GM21576 (cell line): ENCODE data around the gene GATAD2A.
"Not testable (repeated sequence)": the region's sequence is repeated elsewhere in the genome, so short reads cannot be mapped to it uniquely, and the experiment has no call there.

ENCODE experiments used
- ATAC-seq: cut with Tn5 transposase; IDR thresholded peaks from one replicate; pipeline ENCODE4 v1.9.1; 2021; ENCODE audit warnings: mild to moderate bottlenecking, moderate library complexity; ENCODE audit not compliant: unreplicated experiment

The GATAD2A gene

GRCh38 chr19:19463348-19464117, 58.1 kb downstream of the GATAD2A start:
- no peak for ATAC-seq

- no peak for ATAC-seq
Observed at GRCh38 chr19:19464339-19465098, 59.0 kb downstream of the GATAD2A start.

DNA sequence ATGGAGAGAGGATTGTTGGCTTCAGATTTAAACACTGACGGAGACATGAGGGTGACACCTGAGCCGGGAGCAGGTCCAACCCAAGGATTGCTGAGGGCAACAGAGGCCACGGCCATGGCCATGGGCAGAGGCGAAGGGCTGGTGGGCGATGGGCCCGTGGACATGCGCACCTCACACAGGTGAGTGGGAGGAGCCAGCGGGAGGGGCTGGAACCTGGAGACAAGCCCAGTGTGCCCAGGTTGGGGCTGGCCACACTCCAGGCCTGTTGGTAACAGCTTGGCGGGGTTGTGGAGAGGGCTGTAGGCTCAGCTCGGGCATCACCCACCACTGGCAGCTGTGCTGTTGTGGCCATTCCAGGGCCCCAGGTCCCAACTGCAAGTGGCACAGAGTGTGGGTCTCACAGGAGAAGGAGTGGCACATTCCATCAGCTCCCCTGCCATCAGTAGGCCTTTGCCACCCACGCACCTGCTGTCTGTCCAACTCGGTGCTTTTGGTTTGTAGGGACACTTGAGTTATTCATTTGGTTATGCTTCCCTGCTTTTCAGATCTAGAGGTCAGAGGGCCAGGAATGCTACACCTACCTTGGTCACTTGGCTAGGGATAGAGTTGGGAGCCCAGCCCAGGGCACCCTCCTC, 60.1 kb downstream of the GATAD2A start:
- no peak for ATAC-seq

DNA sequence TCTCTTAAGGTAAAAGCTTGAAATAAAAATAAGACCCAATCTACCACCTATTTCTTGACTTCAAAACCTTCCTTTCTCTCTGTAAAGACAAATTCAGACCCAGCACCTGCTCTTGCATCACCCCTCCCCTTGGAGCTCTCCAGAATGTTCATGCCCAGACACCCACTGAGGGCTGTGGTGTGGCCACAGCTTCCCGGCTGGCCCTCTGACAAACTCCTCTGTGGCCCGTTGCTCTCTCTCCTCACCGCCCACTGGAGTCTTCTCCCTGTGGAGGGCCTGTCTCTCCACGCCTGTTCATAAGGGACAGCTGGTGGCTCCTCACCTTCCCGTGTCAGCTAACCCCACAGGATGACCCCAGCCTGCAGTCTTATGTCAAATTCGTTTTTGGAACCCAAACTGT, 60.7 kb downstream of the GATAD2A start:
- ATAC-seq: no peak

DNA sequence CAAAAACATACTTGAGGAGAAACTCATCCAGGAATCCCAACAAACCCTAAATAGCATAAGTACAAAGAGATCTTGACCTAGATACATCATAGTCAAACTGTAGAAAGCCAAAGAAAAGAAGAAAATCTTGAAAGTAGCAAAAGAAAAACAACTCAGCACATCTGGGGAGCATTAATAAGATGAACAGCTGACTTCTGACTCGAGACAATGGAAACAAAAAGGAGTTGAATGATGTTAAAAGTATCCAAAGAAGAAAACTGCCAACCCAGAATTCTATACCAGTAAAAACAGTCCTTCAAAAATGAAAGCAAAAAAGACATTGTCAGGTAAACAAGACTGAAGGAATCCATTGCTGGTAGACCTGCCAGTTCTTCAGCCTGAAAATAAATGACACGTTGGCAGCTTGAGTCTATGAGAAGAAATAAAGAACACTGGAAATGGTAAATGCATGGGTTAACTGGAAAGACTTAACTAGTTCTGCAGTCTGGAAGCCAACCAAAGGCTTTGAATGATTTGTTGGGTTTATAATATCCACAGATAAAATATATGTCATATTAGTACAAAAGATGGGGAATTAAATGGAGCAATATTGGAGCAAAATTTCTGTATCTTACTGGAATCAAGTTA, 63.1 kb downstream of the GATAD2A start:
- ATAC-seq: no peak

GRCh38 chr19:19470579-19470978, 65.1 kb downstream of the GATAD2A start:
- no peak for ATAC-seq

GRCh38 chr19:19471682-19472081, 66.2 kb downstream of the GATAD2A start:
- ATAC-seq: no peak

- ATAC-seq: not testable (repeated sequence)
Observed at GRCh38 chr19:19472106-19472505, 66.6 kb downstream of the GATAD2A start.

DNA sequence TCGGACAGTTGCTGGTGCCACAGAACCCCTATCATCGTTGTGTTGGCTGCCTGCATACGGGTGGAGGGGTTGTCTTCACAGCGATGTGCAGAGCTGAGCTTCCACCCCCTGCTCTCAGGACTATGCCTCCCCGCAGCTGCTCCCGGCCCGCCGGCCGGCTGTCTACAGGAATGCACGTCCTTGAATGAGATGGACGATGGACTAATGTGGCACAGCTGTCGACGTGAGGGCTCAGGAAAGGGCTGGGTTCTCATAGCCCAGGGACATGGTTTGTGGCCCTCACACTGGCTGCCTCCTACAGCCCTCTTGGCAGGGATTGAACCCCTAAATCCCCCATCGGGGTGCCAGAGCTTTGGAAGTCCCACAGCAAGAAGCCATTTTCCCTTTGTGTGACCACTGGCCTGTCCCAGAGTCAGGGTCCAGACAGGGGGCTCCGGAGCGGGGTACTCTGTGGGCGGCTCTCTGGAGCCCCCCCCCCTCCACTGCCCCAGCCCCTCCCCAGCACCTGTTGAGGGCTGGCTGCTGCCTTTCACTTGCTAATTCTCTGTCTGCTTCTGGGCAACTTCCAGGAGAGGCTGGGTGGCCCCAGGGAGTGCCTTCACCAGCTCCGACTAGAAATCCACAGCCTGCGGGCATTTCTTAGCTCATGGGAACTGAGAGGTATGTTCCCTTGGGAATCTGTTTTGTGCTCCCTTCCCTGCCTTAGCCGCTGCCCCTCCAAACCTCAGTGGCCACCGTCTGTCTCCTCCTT, 69.7 kb downstream of the GATAD2A start:
- no peak for ATAC-seq

DNA sequence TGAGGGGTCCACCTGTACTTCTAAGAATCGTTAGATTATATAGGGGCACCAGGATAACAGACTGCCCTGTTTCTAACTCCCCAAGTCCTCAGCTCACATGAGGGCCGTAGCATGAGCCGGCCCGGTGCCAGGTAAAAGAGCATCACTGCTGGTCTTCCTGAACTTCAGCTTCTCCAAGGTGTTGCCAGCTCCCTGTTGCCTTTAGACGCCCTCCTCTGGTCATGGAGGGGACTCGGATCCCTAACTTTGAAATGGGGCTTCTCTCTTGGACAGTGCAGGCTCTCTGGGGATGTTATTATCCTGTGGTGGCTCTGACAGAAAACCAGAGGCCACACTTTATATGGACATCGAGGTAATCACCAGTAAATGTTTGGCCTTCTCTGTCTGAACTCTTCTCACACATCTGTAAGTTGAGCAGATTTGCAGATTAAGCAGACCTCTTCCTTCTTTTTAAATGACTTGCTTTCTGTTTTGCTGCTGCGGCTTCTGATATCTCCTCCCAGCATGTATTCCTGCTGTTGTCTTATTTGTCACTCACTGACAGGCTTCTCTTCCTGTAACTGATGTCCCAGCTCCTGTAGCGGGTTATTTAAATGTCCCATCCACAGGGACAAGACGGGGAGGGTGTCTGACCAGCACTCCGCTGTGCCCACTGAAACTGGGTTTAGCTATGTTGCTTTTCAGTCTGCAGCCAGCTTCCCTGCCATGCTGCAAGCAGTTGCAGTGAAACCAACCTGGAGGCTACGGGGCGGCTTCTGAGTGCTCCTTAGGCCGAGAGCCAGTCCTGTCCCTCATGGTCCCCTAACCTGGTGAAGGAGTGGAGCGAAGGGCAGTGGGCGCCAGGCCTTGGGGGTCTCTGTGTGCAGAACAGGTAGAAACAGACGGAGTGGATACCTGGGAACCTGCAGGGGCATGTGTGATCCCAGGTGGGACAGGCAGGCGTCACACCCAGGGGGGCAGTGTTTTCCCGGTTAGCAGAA, 70.7 kb downstream of the GATAD2A start:
- ATAC-seq: no peak

DNA sequence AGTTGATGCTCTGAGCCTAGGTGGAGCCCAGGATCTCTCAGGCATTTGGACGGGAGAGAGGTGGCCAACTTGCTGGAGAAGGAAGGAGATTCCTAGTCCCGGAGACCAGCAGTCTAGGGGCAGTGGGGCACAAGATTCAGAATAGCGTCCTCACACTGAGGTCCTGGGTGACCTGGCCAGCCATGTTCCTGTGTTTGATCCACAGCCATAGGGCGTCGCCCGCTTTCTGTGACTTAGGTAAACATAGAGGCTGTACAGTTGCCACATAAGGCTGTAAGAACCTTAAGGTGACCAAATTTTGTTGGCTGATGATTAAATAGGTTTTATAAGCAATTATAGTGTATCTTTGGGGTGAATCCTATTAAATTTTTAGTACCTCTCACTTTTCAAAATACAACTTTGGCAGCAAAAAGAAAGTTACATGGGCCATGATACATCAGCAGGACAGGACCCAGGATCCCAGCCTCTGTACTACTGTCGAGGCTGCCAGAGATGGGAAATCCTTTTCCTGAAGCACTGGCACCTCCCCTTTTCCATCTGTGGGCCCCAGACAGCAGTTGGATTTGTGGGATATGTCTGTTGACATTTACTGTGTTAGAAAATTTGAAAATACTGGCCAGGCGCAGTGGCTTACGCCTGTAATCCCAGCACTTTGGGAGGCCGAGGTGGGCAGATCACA, 72.4 kb downstream of the GATAD2A start:
- ATAC-seq: no peak

DNA sequence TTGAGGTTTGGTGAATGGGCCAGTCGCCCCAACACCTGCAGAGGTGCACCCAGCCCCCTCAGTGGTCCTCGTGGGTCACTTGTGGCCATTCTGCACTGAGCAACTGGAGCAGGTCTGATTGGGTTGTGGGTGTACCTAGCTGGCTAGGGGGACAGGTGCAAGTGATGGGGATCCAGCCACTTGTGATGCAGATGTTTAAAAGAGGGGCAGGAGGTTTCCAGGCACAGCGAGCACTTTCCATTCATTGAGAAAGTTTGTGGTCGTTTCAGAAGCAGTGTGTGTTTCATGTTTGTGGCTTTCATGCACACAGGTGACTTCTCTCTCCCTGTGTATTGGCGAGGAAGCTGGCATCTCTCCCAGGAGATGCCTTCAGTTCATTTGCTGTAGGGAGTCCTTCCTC, 75.2 kb downstream of the GATAD2A start:
- no peak for ATAC-seq

DNA sequence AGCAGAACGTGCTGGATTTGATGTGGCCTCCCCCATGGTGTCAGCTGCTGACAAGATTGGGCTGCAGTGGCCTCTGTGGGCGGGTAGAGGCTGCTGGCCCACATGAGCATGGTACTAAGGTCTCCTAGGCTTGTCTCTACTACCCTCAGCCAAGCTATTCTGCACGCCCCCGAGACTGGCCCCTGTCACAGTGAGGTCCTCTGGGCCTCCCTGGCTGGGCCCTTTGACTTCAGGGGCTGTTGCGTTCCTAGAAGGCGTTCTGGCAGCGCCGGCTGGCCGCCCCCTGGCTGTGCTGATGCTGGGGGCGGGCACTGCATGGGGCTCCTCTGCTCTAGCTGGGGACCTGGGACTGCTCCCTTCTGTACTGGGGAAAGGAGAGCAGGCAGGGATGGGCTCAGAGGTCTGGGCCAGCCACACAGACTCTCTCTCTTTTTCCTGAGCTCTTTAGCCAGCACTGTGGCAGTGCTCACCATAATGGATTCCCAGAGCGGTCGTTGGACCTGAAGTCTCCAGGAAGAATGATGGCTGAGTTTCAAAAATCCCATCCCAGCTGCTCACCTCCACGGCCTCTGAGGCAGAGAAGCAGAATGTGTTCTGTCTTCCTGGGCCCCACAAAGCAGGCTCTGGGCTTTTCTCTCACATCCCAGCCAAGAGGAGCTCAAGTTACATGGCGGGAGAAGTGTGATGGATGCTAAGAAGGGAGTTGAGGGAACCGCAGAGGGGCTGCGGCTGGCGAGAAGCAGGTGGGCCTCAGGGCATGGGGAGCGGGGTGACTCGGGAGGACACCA, 77.5 kb downstream of the GATAD2A start:
- ATAC-seq: no peak

GRCh38 chr19:19485161-19485997, 79.9 kb downstream of the GATAD2A start:
- ATAC-seq: no peak

- ATAC-seq: no peak
Observed at GRCh38 chr19:19485998-19486290, 80.5 kb downstream of the GATAD2A start.

GRCh38 chr19:19486343-19487076, 81.0 kb downstream of the GATAD2A start:
- no peak for ATAC-seq
